Mesendoderm (in vitro differentiated cells): Measurements from ENCODE around the gene LIG1.
"Not testable (repeated sequence)": the region's sequence is repeated elsewhere in the genome, so short reads cannot be mapped to it uniquely, and the experiment has no call there.

Experiments used
- DNase-seq: peaks from one replicate; pipeline ENCODE4 v3.0.0; 2013
- H2AK5ac ChIP-seq: 2 replicates; pipeline ENCODE4 v1.6.1; 2013; ENCODE audit warnings: low read length, inconsistent platforms
- H2BK120ac ChIP-seq: 2 replicates; pipeline ENCODE4 v1.6.1; 2013; ENCODE audit warnings: low read depth, mild to moderate bottlenecking, low read length, moderate library complexity, mixed read lengths
- H2BK15ac ChIP-seq: replicated peaks from 2 replicates; pipeline ENCODE4 v1.6.1; 2013; ENCODE audit warnings: low read depth, mild to moderate bottlenecking, moderate library complexity
- H2BK5ac ChIP-seq: 2 replicates; pipeline ENCODE4 v1.6.1; 2013; ENCODE audit warnings: low read length, inconsistent platforms
- H3K18ac ChIP-seq: 2 replicates; pipeline ENCODE4 v1.6.1; 2013; ENCODE audit warnings: mild to moderate bottlenecking, low read length, mixed read lengths
- H3K23ac ChIP-seq: one replicate; pipeline ENCODE4 v1.6.1; 2013; ENCODE audit warnings: low read length
- H3K27ac ChIP-seq: 2 replicates; pipeline ENCODE4 v1.5.1; 2013; ENCODE audit warnings: low read depth, mild to moderate bottlenecking, inconsistent platforms, low read length, moderate library complexity
- H3K27me3 ChIP-seq: 2 replicates; pipeline ENCODE4 v1.6.1; 2013; ENCODE audit warnings: low read length, control low read depth, mild to moderate bottlenecking, inconsistent platforms; ENCODE audit not compliant: insufficient read depth, poor library complexity
- H3K36me3 ChIP-seq: 2 replicates; pipeline ENCODE4 v1.6.1; 2013; ENCODE audit warnings: low read length, inconsistent platforms; ENCODE audit not compliant: control insufficient read depth, insufficient read depth
- H3K4ac ChIP-seq: one replicate; pipeline ENCODE4 v1.6.1; 2013; ENCODE audit warnings: low read depth, mild to moderate bottlenecking, low read length, moderate library complexity
- H3K4me1 ChIP-seq: 2 replicates; pipeline ENCODE4 v1.6.1; 2013; ENCODE audit warnings: low read depth, low read length, inconsistent platforms; ENCODE audit not compliant: control insufficient read depth
- H3K4me2 ChIP-seq: 2 replicates; pipeline ENCODE4 v1.6.1; 2013; ENCODE audit warnings: low read length
- H3K4me3 ChIP-seq: 2 replicates; pipeline ENCODE4 v1.5.1; 2013; ENCODE audit warnings: mild to moderate bottlenecking, low read length
- H3K56ac ChIP-seq: one replicate; pipeline ENCODE4 v1.6.1; 2013; ENCODE audit warnings: low read length
- H3K79me1 ChIP-seq: 2 replicates; pipeline ENCODE4 v1.6.1; 2013; ENCODE audit warnings: low read length, inconsistent platforms
- H3K79me2 ChIP-seq: 2 replicates; pipeline ENCODE4 v1.6.1; 2013; ENCODE audit warnings: mild to moderate bottlenecking, low read length; ENCODE audit not compliant: control insufficient read depth, insufficient read depth
- H3K9ac ChIP-seq: 2 replicates; pipeline ENCODE4 v1.6.1; 2013; ENCODE audit warnings: low read length, inconsistent platforms
- H4K5ac ChIP-seq: one replicate; pipeline ENCODE4 v1.6.1; 2013; ENCODE audit warnings: low read length
- H4K8ac ChIP-seq: one replicate; pipeline ENCODE4 v1.6.1; 2013; ENCODE audit warnings: low read depth, mild to moderate bottlenecking, control low read depth, low read length, moderate library complexity
- WGBS: extraction: QIAGEN DNeasy Blood & Tissue Kit; methylation state at CpG from one replicate; pipeline ENCODE4 v1.1.7; 2013; ENCODE audit warnings: low lambda C conversion rate, missing lambda C conversion rate; ENCODE audit not compliant: insufficient coverage; ENCODE audit errors: extremely low coverage; 5-methylcytosine and 5-hydroxymethylcytosine counted together

The LIG1 gene

DNA sequence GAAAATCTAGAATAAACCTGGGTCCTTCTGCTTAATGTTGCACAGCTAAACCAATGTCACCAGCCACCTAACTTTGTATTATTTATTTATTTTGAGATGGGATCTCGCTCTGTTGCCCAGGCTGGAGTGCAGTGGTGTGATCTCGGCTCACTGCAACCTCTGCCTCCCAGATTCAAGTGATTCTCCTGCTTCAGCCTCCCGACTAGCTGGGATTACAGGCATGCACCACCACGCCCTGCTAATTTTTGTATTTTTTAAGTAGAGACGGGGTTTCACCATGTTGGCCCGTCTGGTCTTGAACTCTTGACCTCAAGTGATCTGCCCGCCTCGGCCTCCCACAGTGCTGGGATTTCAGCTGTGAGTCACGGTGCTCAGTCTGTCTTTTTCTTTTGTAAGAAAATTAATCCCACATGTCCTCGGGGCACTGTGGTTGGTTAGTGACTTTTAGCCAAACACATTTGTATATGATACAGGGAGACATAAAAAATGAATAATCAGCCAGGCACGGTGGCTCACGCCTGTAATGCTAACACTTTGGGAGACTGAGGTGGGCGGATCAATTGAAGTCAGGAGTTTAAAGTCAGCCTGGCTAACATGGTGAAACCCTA is 78.9 kb downstream of the LIG1 start:
- H3K27ac ChIP-seq, H3K27me3 ChIP-seq, H4K8ac ChIP-seq, H3K23ac ChIP-seq, H3K9ac ChIP-seq, H3K4me3 ChIP-seq, H3K79me2 ChIP-seq, H3K79me1 ChIP-seq, H2BK15ac ChIP-seq, DNase-seq, H3K4ac ChIP-seq, H2AK5ac ChIP-seq, H2BK120ac ChIP-seq, H3K4me2 ChIP-seq, H3K36me3 ChIP-seq, H4K5ac ChIP-seq, H3K18ac ChIP-seq, H3K56ac ChIP-seq, H3K4me1 ChIP-seq, H2BK5ac ChIP-seq: not testable (repeated sequence)
- no CpG with 5 or more reads among the region's 13 CpGs for WGBS

DNA sequence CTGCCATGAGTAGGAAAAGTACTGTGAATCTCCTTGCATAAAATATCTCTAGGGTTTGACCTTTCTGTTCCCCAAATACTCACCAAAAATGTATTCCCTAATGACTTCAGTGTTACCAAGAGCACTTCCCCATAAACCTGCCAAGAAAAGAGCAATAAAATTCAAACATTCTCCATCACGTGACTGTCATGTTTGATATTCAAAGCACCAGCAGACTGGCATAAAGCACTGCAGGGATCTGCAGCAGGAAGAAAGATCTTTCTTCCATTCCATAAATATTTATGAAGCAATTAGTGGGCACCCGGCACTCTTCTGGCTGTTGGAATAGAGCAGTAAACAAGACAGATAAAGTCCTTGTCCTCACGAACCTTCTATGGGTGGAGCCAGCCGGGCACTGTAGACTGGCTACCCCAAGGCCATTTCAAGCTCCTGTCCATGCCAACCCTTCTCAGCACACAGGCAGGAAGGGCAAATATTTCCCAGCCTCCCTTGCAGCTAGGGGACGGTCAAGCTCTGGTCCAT is 79.8 kb downstream of the LIG1 start:
- Histone ChIP-seq H2AK5ac (no peak overlapping the region), H2BK5ac (no peak overlapping the region), H3K4me1 (no peaks in the 10 kb centered on the region), H3K36me3 (no peaks in the 10 kb centered on the region), H3K9ac (no peak overlapping the region), H3K79me1 (no peaks in the 10 kb centered on the region), H3K4ac (no peak overlapping the region), H3K79me2 (no peaks in the 10 kb centered on the region), H4K5ac (no peak overlapping the region), H3K27me3 (no peaks in the 10 kb centered on the region), H3K23ac (no peak overlapping the region), H4K8ac (no peak overlapping the region), H3K27ac (no peak overlapping the region), H3K56ac (no peak overlapping the region), H2BK120ac (no peak overlapping the region), H2BK15ac (no peak overlapping the region), H3K4me2 (no peak overlapping the region), H3K18ac (no peak overlapping the region), H3K4me3 (no peak overlapping the region)
- no CpG with 5 or more reads among the region's 5 CpGs for WGBS
- DNase-seq, result no peak

DNA sequence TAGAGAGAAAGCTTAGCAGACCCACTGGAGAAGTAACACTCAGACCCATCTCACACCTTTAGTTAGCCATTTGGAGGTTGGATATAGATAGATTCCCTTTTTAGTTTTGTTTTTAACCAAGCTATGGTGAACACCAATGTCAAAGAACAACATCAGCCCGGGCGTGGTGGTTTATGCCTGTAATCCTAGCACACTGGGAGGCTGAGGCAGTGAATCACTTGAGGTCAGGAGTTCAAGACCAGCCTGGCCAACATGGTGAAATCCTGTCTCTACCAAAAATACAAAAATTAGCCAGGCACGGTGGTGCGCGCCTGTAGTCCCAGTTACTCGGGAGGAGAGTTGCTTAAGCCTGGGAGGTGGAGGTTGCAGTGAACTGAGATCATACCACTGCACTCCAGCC is 81.2 kb downstream of the LIG1 start:
- not testable (repeated sequence) for H3K4me2 ChIP-seq, H2BK5ac ChIP-seq
- no CpG with 5 or more reads among the region's 6 CpGs for WGBS

DNA sequence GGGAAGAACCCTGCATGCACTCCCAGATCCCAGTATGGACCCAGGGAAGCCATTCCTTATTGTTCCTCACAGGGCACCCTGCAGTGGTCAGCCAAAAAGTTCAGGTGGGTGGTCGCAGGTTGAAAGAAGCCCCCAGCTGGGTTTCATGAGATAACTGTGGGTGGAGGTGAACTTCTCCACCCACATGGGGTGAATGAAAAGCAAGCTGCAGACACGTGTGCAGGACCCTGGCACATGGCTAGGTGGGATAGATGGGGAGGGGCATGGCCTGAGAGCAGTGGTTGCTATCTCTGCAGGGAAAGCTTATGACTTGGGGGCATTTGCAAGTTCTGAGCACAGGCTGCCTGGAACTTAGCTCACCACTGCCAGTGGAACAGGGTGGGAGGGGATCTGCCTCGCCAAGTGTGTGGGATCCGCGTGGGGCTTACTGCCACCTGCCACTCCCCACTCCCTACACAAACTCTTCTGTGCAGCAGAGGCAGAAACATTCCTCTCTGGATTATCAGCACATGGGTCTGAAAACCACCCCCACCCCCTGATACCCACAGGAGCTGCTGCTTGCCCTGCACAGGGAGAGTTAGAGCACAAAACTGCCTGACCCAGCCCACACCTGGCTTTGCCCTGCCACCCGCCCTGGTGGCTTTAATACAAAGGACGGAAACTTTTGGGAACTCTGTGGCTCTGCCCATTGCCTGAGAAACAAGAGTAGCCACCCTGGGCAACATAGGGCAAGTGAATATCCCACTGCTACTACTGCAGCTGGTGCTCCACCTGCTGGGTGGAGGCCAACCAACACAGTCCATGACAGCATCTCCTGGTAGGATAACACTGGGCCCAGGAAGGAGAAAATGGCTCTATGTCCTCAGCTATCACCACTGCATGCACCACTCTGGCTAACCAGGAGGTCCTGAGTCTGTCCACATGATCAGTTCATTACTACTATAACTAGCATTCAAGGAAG is 84.0 kb downstream of the LIG1 start:
- no peaks in the 10 kb centered on the region for H3K4me1 ChIP-seq
- WGBS, result no CpG with 5 or more reads among the region's 7 CpGs
- H3K4me3 ChIP-seq, result no peak overlapping the region
- H4K5ac ChIP-seq, result no peak overlapping the region
- DNase-seq, result peak; percentile 67
- H3K23ac ChIP-seq, result no peak overlapping the region
- H2AK5ac ChIP-seq, result no peak overlapping the region
- H3K27me3 ChIP-seq, result no peaks in the 10 kb centered on the region
- H3K56ac ChIP-seq, result no peak overlapping the region
- no peak overlapping the region for H3K4ac ChIP-seq
- no peaks in the 10 kb centered on the region for H3K36me3 ChIP-seq
- no peak overlapping the region for H3K9ac ChIP-seq
- H2BK120ac ChIP-seq, result no peak overlapping the region
- H3K18ac ChIP-seq, result no peak overlapping the region
- H2BK5ac ChIP-seq, result no peak overlapping the region
- no peak overlapping the region for H4K8ac ChIP-seq
- H3K79me1 ChIP-seq, result no peaks in the 10 kb centered on the region
- no peak overlapping the region for H3K4me2 ChIP-seq
- no peak overlapping the region for H3K27ac ChIP-seq
- no peaks in the 10 kb centered on the region for H3K79me2 ChIP-seq
- H2BK15ac ChIP-seq, result no peak overlapping the region

More for the DNA sequence above, 81.2 kb downstream of the LIG1 start:
- H3K4ac ChIP-seq, H3K9ac ChIP-seq, H3K27ac ChIP-seq, H3K79me1 ChIP-seq, H3K79me2 ChIP-seq, DNase-seq, H3K36me3 ChIP-seq, H3K18ac ChIP-seq, H2BK120ac ChIP-seq, H3K4me1 ChIP-seq, H3K56ac ChIP-seq, H2BK15ac ChIP-seq, H2AK5ac ChIP-seq, H3K4me3 ChIP-seq, H3K23ac ChIP-seq, H4K5ac ChIP-seq, H3K27me3 ChIP-seq, H4K8ac ChIP-seq: not testable (repeated sequence)

DNA sequence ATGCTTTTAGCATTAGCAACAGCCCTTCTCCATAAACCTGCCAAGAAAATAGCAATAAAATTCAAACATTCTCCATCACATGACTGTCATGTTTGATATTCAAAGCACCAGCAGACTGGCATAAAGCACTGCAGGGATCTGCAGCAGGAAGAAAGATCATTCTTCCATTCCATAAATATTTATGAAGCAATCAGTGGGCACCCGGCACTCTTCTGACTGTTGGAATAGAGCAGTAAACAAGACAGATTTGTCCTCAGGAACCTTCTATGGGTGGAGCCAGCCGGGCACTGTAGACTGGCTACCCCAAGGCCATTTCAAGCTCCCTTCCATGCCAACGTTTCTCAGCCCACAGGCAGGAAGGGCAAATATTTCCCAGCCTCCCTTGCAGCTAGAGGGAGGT is 85.1 kb downstream of the LIG1 start:
- Histone ChIP-seq H4K5ac (no peak overlapping the region), H2BK120ac (no peak overlapping the region), H3K79me2 (no peaks in the 10 kb centered on the region), H3K9ac (no peak overlapping the region), H3K4me3 (no peak overlapping the region), H2BK15ac (no peak overlapping the region), H2BK5ac (no peak overlapping the region), H2AK5ac (no peak overlapping the region), H3K23ac (no peak overlapping the region), H3K4ac (no peak overlapping the region), H3K27ac (no peak overlapping the region), H4K8ac (no peak overlapping the region), H3K36me3 (no peaks in the 10 kb centered on the region), H3K56ac (no peak overlapping the region), H3K79me1 (no peaks in the 10 kb centered on the region), H3K27me3 (no peaks in the 10 kb centered on the region), H3K4me2 (no peak overlapping the region), H3K4me1 (no peaks in the 10 kb centered on the region), H3K18ac (no peak overlapping the region)
- WGBS, result no CpG with 5 or more reads among the region's 3 CpGs
- DNase-seq, result no peak
